PC-3 (cell line): ENCODE results near the gene GPRC5C.

ENCODE experiments used
- EZH2 ChIP-seq: fragments of 300-600 bp; sonication (generic); IDR thresholded peaks from one replicate; pipeline ENCODE4 v1.6.1; 2017; ENCODE audit warnings: antibody characterized with exemption, mild to moderate bottlenecking, low read length; ENCODE audit not compliant: unreplicated experiment
- EZH2phosphoT487 ChIP-seq: fragments of 300-600 bp; sonication (generic); IDR thresholded peaks from 2 replicates; pipeline ENCODE4 v1.6.1; 2018; ENCODE audit warnings: mild to moderate bottlenecking, antibody characterized with exemption, low read length, borderline replicate concordance

GRCh38 chr17:74447628-74448159, 15.8 kb downstream of the GPRC5C start:
- TF ChIP-seq EZH2phosphoT487 (no peak), EZH2 (no peak)
